HG03175 (cell line): ENCODE results near the gene LSM7.

Experiments
- ATAC-seq: cut with Tn5 transposase; IDR thresholded peaks from one replicate; pipeline ENCODE4 v1.9.1; 2021; ENCODE audit warnings: mild to moderate bottlenecking, moderate library complexity; ENCODE audit not compliant: unreplicated experiment

Gene LSM7

GRCh38 chr19:2338751-2339643 is 10.6 kb upstream of the LSM7 start:
- no peak for ATAC-seq

- ATAC-seq, result no peak
Measured at GRCh38 chr19:2338055-2338615, 9.7 kb upstream of the LSM7 start.

- no peak for ATAC-seq
Measured at GRCh38 chr19:2337329-2337707, 8.9 kb upstream of the LSM7 start.

- no peak for ATAC-seq
Measured at GRCh38 chr19:2336528-2337328, 8.3 kb upstream of the LSM7 start.

- ATAC-seq, result no peak
Measured at GRCh38 chr19:2335848-2336247, 7.5 kb upstream of the LSM7 start.

- ATAC-seq, result no peak
Measured at GRCh38 chr19:2334986-2335846, 6.8 kb upstream of the LSM7 start.

GRCh38 chr19:2334426-2334825 is 6.0 kb upstream of the LSM7 start:
- no peak for ATAC-seq

GRCh38 chr19:2333807-2334211 is 5.4 kb upstream of the LSM7 start:
- no peak for ATAC-seq

- no peak for ATAC-seq
Measured at GRCh38 chr19:2333027-2333806, 4.8 kb upstream of the LSM7 start.

- peak; percentile 60 for ATAC-seq
Measured at GRCh38 chr19:2332341-2333026, 4.1 kb upstream of the LSM7 start.

- no peak for ATAC-seq
Measured at GRCh38 chr19:2331601-2332246, 3.3 kb upstream of the LSM7 start.

GRCh38 chr19:2330632-2331284 is 2.4 kb upstream of the LSM7 start:
- ATAC-seq, result no peak

- no peak for ATAC-seq
Measured at GRCh38 chr19:2330255-2330631, 1.9 kb upstream of the LSM7 start.

GRCh38 chr19:2329501-2329916 is 1.1 kb upstream of the LSM7 start:
- ATAC-seq, result no peak

- no peak for ATAC-seq
Measured at GRCh38 chr19:2329149-2329478, 728 bp upstream of the LSM7 start.

- ATAC-seq, result no peak
Measured at GRCh38 chr19:2327773-2328400, 499 bp downstream of the LSM7 start.

- no peak for ATAC-seq
Measured at GRCh38 chr19:2326699-2327360, 1.6 kb downstream of the LSM7 start.
